SH-SY5Y (cell line): ENCODE results near the gene FAM13A.

Experiments used
- GATA2 ChIP-seq: IDR thresholded peaks from 2 replicates; pipeline ENCODE4 v1.6.1; 2011; ENCODE audit warnings: mild to moderate bottlenecking, low read depth, low read length
- GATA3 ChIP-seq: IDR thresholded peaks from 2 replicates; pipeline ENCODE4 v1.6.1; 2011; ENCODE audit warnings: low read depth, mild to moderate bottlenecking, low read length, moderate library complexity

DNA sequence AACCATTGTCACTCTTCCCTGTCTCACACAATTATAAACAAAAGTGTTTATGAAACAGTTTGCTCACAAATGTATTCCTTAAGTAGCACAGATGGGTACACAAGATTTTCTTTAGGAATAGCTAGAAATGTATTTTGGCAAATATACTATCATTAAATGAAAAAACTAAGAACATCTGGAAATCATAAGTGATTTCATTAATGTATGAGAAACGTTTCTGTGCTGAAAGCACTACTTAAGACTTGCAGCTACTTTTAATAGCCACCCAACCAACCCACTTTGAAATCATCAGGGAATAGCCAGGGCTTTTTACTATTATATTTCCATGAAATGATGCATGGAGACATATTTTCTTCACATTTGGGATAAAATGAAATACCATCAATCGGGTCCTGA, 297.1 kb downstream of the FAM13A start:
- TF ChIP-seq GATA2: no peak
- no peak for TF ChIP-seq GATA3
